H1 (cell line): ENCODE measurements around the gene UTS2R. TPM values are rescaled to one million over a fixed set of nuclear protein-coding genes. Genes with fewer than 3 reads are reported as not detected.

Experiments
- polyA plus RNA-seq, 7 experiments: library from polyadenylated mRNA; depleted of rRNA in 3 of 7; stranded (reverse) in 5 of 7; unstranded in 2 of 7; fragments of >200 nt in 5 of 7; fragments of 200-250 nt in 2 of 7; gene quantifications; 1 replicate in 5 of 7; 2 replicates in 1 of 7; 4 replicates in 1 of 7; pipeline versions ENCODE4 v1.2.1 to v1.2.3, GENCODE V29; 2011 to 2013; ENCODE audit warnings: missing spikeins in 2 of 7, mixed read lengths in 2 of 7
- total RNA-seq: library from RNA; stranded (reverse); fragmentation: NEBNext Ultra II Directional; extraction: Animal tissue kit (Norgen Biotek cat#: 25700); gene quantifications from 2 replicates; pipeline ENCODE4 v1.2.1, GENCODE V29; 2021
- TF ChIP-seq, protein P1 (sequence below): IDR thresholded peaks from 2 replicates; pipeline ENCODE4 v1.6.1; 2011; ENCODE audit warnings: low read length, improper control_type of control experiment

UTS2R gene
- total and polyA plus RNA-seq, 2 of the 8 experiments (the other 6 are each of a cell fraction or from before 2014, with no cell fraction given) = 0.27 TPM; not detected in 1

DNA sequence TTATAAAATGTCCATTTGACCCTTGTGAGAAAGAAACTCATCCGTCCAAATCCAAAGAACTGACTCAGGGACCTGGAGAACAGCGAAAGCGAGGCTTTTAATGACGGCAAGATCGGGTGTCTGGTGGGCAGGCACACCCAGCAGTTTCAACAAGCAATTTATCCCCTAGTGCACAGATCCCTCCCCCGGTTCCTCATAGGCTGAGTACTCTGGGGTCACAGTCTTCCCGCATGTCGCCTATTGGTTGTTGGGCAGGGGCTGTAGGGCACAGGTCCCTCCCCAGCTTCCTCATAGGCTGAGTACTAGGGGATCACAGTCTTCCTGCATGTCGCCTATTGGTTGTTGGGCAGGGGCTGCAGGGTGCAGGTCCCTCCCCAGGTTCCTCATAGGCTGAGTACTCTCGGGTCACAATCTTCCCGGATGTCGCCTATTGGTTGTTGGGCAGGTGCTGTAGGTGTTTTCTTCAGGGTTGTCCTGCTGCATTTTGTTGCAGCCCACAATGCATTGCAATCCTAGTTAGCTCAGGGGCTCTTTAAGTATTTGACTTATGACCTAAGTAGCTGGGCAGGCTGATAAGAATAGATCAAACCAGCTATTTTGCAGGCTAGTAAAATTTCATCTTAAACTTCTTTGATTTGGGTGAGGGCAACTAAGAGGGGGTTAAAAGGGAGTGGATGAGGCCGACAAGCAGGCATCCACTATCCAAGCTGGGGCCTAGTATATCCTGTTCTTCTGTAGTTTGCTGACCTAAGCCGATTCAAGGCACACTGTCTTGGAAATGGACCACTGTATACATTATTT is 3.6 kb upstream of the UTS2R start (continued):
- TF ChIP-seq, protein P1, sequence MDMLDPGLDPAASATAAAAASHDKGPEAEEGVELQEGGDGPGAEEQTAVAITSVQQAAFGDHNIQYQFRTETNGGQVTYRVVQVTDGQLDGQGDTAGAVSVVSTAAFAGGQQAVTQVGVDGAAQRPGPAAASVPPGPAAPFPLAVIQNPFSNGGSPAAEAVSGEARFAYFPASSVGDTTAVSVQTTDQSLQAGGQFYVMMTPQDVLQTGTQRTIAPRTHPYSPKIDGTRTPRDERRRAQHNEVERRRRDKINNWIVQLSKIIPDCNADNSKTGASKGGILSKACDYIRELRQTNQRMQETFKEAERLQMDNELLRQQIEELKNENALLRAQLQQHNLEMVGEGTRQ = no peak
- TF ChIP-seq, all 59 proteins: peak for 4
